ENCODE data around the gene ARHGEF37.

Gene ARHGEF37

DNA sequence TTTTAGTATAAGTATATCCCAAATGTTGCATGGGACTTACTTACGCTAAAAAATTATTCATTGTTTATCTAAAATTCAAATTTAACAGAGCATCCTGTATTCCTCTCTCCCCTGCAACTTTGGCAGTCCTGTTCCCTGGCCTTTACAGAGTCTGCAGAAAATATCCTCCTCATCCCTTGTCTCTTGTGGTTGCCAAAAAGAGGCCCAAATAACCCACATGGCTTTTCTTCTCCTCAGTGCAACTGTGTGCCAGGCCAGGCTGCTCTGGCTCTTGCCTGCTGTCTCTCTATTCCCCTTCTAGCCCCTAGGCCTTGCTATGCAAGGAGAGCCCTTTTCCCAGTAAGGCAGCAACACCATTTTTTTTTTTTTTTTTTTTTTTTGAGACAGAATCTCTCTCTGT, 23.0 kb downstream of the ARHGEF37 start:
- no peak for DNase-seq

DNA sequence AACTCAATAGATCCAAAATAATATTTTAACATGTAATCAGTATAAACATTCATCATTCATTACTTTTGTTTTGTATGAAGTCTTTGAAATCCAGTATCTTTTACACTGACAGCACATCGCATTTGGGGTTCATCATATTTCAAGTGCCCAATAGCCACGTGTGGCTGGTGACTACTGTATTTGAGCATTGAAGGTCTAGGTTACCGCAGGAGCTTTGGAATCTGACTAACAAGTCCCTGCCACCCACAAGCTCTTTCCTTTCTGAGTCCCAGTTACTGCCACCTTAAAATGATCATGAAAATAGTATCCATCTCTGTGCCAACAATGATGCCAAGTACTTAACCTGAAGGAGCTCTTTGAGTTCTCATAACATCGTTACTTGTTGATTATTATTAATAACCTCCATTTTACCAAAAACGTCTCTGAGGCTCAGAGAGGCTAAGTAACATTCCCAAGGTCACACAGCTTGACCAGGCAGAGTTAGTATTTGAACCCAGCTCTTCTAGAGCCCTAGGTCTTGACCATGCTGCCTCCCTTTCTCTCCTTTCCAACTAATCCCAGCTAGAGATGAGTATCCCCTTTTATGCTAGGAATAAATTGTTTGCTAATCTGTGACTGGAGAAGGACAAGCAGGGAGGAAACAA, 24.2 kb downstream of the ARHGEF37 start:
- DNase-seq, result no peak

DNA sequence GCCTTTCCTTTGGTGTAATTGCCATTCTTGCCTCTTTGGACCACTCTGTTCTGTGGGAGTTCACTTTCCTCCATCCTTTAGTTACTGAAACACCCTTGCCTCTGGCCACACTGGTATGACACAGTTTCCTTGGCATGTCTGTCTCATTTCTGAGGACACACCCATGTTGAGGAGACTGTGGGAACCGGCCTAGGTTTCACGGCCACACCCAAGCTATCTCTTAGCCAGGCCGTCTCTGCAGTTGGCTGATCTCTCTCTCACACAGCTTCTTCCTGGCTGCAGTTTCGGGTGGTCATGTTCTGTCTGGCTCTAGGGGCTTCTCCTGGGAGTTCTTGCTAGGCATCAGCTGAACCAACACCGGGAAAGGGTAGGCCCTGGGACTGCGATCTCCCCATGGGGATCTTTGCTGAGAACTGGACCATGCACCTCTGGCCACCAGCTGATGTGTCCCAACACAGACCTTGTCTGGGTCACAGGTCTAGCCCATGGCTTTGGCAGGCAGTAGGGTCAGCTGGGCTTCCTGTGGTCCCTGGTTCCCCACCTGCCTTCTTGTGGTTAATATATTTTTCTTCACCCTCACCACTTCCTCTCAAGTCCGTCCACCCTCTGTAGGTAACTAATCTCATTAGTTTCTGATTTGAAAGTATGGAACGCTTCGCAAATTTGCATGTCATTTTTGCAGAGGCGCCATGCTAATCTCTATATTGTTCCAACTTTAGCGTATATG, 24.9 kb downstream of the ARHGEF37 start:
- DNase-seq, result peak; percentile 98

DNA sequence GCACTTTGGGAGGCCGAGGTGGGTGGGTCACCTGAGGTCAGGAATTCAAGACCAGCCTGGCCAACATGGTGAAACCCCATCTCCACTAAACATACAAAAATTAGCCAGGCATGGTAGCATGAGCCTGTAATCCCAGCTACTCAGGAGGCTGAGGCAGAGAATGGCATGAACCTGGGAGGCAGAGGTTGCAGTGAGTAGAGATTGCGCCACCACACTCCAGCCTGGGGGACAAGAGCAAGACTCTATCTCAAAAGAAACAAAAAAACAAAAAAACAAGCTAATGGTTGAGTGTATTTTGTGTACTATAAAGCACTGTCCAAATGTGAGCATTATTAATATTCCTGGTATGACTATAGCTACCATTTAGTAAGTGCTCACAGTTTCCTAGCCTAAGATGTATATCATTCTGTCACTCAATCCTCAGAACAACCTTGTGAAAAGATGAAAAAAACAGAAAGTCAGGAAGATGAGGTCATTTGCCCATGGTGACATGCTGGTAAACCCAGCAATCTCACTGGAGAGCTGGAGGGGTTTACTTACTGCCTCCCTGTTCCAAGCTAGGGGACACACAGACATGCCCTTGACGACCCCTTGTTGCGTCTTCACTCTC, 27.7 kb downstream of the ARHGEF37 start:
- DNase-seq, result no peak

DNA sequence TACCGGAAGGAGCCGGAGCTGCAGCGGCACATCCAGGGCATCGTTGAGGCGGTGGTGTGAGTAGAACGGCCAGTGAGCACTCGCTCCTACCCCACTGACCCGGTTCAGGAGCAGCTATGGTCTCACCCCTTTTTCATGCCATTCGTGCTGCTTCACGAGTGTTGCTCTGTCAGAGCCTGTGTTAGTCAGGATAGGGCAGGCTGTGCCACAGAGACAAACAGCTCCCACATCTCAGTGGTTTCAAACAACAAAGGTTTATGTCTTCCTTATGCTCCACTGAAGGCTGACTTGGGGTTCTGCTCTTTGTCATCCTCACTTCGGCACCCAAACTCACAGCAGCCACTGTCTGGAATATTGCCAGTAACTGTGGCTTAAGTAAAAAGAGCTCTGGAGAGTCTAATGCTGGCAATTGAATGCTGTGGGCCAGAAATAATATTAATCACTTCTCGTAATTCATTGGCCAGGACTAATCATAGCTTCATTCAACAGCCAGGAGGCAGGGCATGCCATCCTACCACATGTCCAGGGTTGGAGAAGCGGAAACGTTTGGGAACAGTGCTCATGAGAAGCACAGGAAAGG, 28.4 kb downstream of the ARHGEF37 start:
- DNase-seq, result peak; percentile 55

DNA sequence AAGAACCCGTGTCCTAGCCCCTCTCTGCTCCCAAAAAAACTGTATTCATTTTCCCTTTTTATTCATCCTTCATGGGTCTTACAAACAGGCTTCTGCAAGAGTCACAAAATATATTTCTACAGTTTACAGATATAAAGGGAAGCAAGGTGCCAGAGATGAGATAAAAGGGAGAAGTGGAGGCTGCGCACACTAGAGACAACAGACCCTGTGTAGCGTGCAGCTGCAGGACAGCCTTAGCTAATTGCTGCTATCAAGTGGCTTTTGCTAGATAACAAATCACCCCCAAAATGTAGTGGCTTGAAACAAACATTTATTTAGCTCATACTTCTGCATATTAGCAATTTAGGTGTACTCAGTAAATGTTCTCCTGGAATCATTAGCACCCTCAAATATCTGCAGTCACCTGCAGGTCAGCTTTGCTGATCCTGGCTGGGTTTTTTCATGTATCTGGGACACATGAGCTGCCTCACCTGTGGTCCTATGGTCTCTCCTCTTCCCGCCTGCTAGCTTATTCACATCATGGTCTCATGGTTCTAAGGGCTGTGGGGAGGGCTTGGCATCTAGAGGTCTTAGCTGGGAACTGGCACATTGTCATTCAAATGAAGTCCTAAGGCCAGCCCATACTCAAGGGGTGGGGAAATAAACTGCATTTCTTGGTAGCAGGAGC, 29.4 kb downstream of the ARHGEF37 start:
- DNase-seq, result peak; percentile 91

DNA sequence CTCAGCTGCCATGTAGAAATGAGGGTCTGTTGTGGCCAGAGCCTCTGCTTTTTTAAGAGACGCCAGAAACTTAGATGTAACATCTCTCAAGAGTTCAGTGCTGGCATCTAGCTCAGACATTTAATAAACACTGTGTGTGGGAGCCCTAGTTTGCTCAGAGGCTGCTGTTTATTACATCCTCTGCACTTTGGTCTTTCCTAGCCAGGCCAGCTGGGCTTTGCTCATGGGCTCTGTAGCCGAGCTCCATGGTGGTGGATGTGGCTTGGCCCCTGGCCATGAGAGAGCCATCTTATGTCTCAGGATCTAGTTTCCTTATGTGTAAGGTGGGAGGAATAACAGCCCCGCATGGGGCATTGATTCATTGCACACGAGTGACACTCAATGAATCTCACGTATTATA, 30.0 kb downstream of the ARHGEF37 start:
- peak; percentile 40 for DNase-seq

DNA sequence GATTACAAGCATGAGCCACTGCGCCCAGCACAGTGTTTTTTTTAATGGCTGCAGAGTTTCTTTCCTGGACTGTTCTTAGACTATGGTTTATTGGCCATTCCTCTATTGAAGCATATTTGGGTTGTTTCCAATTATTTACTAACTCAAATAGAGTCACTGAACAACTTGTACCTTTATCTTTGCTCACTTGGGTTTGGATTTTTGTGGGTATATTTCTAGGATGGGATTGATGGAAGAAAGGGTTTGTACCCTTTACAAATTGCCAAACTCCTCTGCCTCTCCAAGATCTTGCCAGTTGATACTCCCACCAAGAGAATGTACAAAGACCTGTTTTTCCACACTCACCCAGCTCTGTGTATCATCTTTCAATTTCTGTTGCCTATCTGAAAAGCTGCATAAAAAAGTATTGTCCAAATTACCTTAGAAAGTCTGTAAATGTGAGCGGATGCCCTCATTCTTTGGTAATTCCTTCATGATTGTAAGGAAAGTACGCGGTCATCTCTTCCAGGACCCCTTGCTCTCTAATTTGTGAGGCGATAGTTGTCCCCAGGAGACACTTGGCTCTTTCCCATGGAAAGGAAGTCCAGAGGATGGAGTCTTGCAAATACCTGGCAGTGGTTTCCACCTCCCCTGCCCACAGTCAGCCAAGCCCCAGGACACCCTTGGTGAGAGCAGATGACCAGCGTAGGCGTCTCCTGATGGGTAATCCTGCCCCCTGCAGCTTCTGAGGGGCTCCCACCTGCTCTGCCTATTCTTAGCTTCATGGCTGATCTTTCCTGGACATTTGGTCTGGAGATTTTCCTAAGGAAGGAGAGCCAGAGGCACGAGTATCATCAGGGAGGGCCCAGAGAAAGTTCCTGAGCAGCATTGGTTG, 33.0 kb downstream of the ARHGEF37 start:
- DNase-seq, result no peak

DNA sequence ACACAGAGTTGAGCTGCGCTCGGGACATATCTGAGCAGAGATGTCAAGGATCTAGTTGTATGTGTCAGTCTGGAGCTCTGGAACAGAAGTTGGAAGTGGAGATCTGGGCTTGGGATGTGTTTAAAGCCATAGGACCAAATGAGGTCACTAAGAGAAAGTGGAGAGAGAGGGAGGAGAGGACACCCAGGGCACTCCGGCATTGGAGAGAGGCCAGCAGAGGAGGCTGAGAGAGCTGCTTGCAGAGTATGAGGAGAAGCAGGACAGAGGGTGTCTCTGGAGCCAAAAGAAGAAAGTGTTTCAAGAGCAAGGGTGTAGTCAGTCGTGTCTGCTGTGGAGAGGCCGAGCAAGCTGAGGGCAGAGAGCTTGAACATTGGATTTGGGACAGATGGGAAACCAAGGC, 34.7 kb downstream of the ARHGEF37 start:
- DNase-seq, result no peak

DNA sequence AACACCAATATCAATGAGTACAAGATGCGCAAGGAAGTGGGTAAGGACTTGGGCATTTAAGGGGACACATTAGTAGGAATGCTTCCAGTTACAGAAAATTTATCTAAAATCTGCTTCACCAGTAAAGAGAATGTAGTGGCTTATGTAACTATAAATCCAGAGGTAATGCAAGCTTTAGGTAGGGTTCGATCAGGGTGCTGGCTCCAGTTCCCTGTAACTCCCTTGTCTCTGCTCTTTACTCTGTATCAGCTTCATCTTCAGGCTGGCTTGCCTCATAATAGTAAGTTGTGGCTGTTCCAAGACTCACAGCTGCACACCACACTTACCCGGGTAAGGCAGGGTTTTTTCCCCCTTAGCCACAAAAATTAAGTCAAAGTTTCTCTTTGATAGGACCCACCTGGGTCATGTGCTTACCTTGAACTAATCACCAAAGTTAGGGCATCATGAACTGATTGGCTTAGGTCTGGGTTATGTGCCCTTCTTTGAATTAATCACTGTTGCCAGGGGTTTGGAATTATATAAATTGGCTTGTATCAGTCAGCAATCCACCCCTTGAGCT, 35.5 kb downstream of the ARHGEF37 start:
- no peak for DNase-seq

DNA sequence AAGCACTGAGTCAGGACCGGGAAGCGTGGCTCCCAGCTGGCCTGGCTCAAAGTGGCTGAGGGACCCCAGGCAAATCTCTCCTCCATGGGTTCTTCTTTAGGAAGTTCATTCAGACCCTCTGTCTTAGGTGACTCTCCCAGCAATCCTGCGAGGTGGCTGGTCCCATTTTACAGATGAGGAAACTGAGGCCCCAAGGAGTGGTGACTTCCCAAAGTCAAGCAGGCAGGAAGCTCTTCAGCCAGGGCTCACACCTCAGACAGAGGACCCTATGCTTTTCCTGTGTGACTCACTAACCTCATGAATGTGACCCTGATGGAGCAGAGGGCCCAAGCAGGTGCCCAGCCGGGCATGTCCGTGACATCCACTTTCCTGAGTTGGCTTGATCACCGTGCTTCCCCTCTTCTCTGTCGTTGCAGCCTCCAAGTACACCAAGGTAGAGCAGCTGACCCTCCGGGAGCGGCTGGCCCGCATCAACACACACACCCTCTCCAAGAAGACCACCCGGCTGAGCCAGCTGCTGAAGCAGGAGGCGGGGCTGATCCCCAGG, 36.5 kb downstream of the ARHGEF37 start:
- DNase-seq, result no peak

DNA sequence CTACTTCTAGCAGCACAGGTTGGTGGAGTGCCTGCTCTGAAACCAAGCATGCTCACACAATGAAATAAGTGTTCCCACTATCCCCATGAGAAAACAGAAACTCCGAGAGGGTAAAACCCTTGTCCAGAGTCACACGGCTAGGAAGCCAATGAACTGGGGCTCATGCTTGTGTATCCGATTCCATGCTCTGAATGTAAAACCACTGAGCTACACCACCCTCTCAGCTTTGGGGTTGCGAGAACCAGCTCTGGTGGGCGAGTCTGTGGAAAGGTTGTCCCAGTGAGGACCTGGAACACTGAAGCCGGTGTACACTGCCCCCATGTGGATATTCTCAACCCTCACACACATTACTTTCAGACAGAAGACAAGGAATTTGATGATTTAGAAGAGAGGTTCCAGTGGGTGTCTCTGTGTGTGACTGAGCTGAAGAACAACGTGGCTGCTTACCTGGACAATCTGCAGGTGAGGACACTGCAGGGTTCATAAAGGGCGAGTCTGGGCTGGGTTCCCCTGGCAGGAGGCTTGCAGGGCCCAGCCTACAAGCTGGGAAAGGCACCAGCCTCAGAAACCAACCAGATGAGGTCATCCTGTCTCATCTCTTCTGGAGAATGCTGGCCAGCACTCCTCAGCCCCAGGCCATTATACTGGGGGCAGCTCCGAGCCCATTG, 37.4 kb downstream of the ARHGEF37 start:
- peak; percentile 89 for DNase-seq

DNA sequence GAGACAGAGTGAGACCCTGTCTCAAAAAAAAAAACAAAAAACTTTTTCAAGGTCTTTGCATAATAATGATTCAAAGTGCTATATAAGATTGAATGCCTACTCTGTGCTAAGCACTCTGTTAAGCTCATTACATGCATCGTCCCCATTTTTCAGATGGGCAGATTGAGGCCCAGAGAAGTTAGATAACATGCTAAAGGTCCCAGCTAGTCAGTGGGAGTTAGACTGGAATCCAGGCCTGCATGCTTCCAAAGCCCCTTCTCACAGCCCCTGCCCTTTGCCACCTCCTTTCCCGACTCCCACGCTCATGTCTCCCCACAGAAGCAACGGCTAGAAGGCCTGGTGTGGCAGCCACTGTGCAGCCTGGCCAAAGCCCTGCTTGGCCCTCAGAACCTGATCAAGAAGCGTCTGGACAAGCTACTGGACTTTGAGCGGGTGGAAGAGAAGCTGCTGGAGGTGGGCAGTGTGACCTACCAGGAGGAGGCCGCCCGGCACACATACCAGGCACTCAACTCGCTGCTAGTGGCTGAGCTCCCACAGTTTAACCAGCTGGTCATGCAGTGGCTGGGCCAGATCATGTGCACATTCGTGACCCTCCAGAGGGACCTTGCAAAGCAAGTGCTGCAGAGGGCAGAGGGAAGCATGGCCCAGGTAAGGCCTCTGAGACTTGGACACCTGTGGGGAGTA, 40.3 kb downstream of the ARHGEF37 start:
- DNase-seq, result no peak

DNA sequence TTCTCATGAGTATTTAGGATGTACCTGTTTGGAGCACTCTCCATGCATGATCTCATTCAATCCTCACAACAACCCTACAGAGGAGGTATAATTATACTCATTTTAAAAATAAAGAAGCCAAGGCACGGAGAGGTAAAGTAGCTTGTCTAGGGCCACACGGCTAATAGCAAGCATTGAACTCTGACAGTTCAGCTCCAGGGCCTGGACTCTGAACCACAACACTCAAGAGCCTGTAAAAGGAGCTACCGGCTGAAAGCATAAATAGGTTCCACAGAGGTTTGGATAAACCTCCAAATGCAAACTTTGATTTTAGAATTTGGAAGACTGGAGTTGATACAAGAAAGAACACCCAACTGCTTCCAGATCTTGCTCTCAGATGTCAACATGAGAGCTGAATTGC, 41.2 kb downstream of the ARHGEF37 start:
- no peak for DNase-seq

DNA sequence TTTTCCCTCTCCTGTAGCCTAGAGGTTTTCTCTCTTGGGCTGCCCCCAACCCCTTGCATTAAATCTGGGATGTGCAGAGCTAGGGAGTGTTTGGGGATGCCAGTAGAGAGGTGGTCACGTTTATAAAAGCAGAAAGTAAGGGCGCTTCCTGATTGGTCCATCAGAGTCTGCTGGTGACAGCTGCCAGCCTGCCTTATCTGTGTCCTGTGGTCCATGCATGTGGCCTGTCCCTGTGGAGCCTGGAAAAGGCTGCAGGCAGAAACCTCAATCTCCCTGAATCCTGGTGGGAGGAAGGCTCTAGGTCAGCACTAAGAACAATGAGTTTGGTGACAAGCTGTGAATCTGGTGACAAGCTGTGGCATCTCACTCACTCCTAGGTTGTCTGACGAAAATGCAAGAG, 42.2 kb downstream of the ARHGEF37 start:
- DNase-seq, result no peak

DNA sequence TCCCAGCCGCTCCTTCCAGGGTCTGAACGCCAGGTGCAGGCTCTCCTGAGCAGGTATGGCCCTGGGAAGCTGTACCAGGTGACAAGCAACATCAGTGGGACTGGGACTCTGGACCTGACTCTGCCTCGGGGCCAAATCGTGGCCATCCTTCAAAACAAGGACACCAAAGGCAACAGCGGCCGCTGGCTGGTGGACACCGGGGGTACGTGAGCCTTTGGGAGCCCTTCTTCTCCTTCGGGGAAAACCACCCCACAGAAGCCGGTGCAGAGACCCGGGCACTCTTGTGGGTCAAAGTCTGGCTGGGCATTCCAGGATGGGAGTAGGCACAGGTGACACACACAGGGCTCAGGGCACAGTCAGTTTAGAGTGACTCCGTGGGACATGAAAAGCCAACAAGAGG, 45.8 kb downstream of the ARHGEF37 start:
- DNase-seq, result no peak

DNA sequence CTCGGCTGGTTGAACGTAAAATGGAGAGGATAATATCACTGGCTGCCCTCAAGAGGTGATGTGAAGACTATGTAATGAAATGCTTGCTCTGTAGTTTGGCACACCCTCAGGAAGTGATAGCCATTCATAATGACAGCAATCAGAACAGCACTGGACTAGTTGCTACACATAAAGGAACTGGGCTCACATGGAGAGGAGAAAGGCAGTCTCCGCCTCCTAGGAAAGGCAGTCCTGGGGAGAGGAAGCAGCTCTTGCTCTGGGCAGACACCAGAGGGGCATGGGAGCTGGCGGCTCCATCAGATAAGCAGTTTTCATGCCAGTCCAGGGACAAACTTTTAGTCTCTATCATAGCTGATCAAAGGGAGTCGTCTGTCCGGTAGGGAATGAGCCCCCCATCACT, 46.9 kb downstream of the ARHGEF37 start:
- peak; percentile 41 for DNase-seq

DNA sequence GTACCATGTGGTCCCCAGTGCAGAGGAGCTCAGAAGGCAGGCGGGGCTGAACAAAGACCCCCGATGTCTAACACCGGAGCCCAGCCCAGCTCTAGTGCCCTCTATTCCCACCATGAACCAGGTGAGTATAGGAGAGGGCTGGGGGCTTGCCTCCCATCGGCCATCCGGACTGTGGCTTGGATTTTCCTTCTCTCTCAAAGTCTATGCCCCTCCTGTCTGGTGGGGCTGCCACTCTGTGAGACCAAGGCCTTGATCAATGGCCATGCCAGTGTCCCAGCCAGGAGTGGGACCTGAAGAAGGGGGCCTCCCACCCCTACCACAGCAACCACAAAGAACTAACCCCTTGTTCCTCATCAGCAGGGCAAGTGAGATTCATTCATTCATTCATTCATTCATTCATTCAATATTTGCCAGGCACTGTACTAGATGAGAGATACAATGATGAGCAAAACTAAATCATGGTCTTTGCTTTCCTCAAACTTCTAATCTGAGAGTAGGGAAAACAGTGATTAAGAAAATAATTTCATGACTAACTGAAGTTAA, 47.6 kb downstream of the ARHGEF37 start:
- DNase-seq, result no peak

DNA sequence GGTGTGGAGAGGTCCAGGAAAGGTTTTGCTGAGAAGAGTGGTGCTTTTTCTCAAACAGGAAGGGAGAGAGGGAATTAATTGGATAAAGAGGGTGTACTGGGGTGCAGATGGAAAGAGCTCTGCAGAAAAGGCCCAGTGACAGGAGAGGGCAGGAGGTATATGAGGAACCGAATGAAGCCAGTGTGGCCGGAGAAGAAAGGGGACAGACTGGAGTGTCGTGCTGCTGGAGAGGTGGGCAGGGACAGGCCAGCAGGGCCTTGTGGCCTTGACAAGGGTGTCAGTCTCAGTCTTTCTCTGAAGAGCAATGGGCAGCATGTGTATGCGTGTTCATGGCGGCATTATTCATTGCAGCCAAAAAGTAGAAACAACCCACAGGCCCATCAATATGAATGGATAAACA, 48.1 kb downstream of the ARHGEF37 start:
- no peak for DNase-seq

DNA sequence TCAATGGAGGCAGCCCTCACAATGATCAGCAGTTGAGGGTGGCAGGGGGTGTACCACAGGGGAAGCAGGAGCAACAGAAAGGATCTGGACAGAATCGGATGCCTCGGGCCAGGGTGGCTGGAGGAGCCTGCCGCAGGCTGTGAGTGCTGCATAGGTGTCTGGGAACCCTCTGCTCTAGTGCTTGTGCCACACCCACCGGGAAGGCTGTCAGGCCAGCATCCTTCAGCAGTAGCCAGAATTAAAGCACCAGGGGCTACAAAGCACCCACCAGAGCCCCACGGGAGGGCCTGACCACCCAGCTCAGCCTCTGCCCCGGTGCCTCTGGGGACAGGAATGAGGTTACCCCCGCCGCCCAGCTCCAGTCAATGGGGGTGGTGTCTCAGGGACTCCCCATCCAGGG, 49.0 kb downstream of the ARHGEF37 start:
- no peak for DNase-seq

Measured in hematopoietic multipotent progenitor cell treated with erythropoietin and hydrocortisone succinate and interleukin-3 and kit ligand, for 6 days (in vitro differentiated cells).